Natural killer cell (primary cell): ENCODE measurements around the gene TRAF4. TPM values are rescaled to one million over a fixed set of nuclear protein-coding genes. Genes with fewer than 3 reads are reported as not detected.
"Not testable (repeated sequence)": the region's sequence is repeated elsewhere in the genome, so short reads cannot be mapped to it uniquely, and the experiment has no call there.

Source experiments
- ATAC-seq, 3 donors: fragments of 150-1000 bp in 2 of 3; fragments of 200-7000 bp in 1 of 3; cut with Tn5 transposase; 1 replicate in 1 of 3; 2 replicates in 2 of 3; pipeline ENCODE4 v1.10.0; 2021; ENCODE audit warnings: mild to moderate bottlenecking in 2 of 3, moderate library complexity in 2 of 3
- DNase-seq, 2 donors: peaks; one replicate each; pipeline versions ENCODE4 v3.0.0 to v3.0.0-alpha.2; 2013 to 2021; ENCODE audit warnings: mixed read lengths in 1 of 2
- H3K27ac ChIP-seq: one replicate; pipeline ENCODE4 v1.5.1; 2013; ENCODE audit warnings: mild to moderate bottlenecking, low read length
- H3K27me3 ChIP-seq: one replicate; pipeline ENCODE4 v1.6.1; 2013; ENCODE audit warnings: low read length; ENCODE audit not compliant: control insufficient read depth, insufficient read depth
- H3K36me3 ChIP-seq: one replicate; pipeline ENCODE4 v1.6.1; 2013; ENCODE audit warnings: low read length; ENCODE audit not compliant: control insufficient read depth, insufficient read depth
- H3K4me1 ChIP-seq: one replicate; pipeline ENCODE4 v1.6.1; 2013; ENCODE audit warnings: low read length; ENCODE audit not compliant: control insufficient read depth, insufficient read depth
- H3K4me3 ChIP-seq: one replicate; pipeline ENCODE4 v1.5.1; 2013; ENCODE audit warnings: low read length
- H3K9me3 ChIP-seq: one replicate; pipeline ENCODE4 v1.6.1; 2013; ENCODE audit warnings: low read length; ENCODE audit not compliant: control insufficient read depth, insufficient read depth
- H3K27ac Mint-ChIP-seq, 2 donors: one replicate each; pipeline ENCODE4 v1.8.0; 2022; ENCODE audit warnings: mild to moderate bottlenecking in 2 of 2, mixed read lengths in 2 of 2, moderate library complexity in 1 of 2
- H3K27me3 Mint-ChIP-seq, 2 donors: one replicate each; pipeline ENCODE4 v1.8.0; 2022; ENCODE audit warnings: low read depth in 2 of 2, mixed read lengths in 2 of 2
- H3K36me3 Mint-ChIP-seq: one replicate; pipeline ENCODE4 v1.8.0; 2022; ENCODE audit warnings: mixed read lengths
- H3K4me1 Mint-ChIP-seq, 2 donors: one replicate each; pipeline ENCODE4 v1.8.0; 2022; ENCODE audit warnings: mixed read lengths in 2 of 2
- H3K4me3 Mint-ChIP-seq: one replicate; pipeline ENCODE4 v1.8.0; 2022; ENCODE audit warnings: mild to moderate bottlenecking, moderate library complexity, mixed read lengths
- H3K9me3 Mint-ChIP-seq, 2 donors: one replicate each; pipeline ENCODE4 v1.8.0; 2022; ENCODE audit warnings: mixed read lengths in 2 of 2
- WGBS: methylation state at CpG from one replicate; pipeline ENCODE4 v1.1.7; 2013; ENCODE audit warnings: missing lambda C conversion rate; ENCODE audit not compliant: insufficient coverage; 5-methylcytosine and 5-hydroxymethylcytosine counted together
- intact Hi-C: fragments of 100-400 bp; cut with micrococcal nuclease; formaldehyde crosslinking; loops from one replicate; pipeline ENCODE4 v1.14.2; 2022
- total RNA-seq, 4 donors: library from RNA; stranded (reverse); fragments of 120-200 nt in 1 of 4; gene quantifications; one replicate each; pipeline versions ENCODE4 v1.2.3 to v1.2.4, GENCODE V29; 2013 to 2022
- TF ChIP-seq, protein P1 (sequence below): fragments of 200-600 bp; IDR thresholded peaks from one replicate; pipeline ENCODE4 v1.8.0; 2022; ENCODE audit warnings: antibody characterized with exemption

The TRAF4 gene
- total RNA-seq, 3 donors from 2014 or later (not counting 1 experiment from before 2014, with no cell fraction given): 97.8 to 209 (median 122) TPM

DNA sequence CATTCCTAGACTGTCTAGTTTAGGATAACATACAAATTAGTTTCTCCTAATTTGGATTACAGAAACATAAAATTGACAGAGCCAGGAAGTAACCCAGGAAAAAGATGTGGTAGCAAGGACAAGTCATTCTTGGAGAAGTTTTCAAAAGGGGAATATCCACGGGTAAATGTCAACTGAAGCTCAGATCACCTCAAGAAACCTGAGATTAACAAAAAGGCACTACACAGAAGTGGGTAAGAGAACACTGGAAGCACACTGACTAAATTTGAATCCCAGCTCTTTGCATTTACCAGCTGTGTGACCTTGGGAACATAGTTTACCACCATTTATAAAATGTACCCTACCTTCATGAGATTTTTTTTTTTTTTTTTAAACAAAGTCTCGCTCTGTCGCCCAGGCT lies 39.4 kb downstream of the TRAF4 start:
- Mint-ChIP-seq H3K27ac (no peak overlapping the region), H3K4me3 (no peak overlapping the region), H3K9me3 (no peaks in the 10 kb centered on the region), H3K36me3 (no peaks in the 10 kb centered on the region), H3K4me1 (peaks cover 17 to 22% of the 10 kb centered on the region in 2 donors), H3K27me3 (no peaks in the 10 kb centered on the region)
- DNase-seq (no peak), ATAC-seq (no peak)
- H3K27ac ChIP-seq: no peak overlapping the region
- 92% methylated on average over 3 of the region's 3 CpGs for WGBS
- no peaks in the 10 kb centered on the region for H3K36me3 ChIP-seq
- H3K4me1 ChIP-seq: no peaks in the 10 kb centered on the region
- no peaks in the 10 kb centered on the region for H3K27me3 ChIP-seq
- intact Hi-C loops: no loop called here
- no peak overlapping the region for H3K4me3 ChIP-seq
- TF ChIP-seq, protein P1, sequence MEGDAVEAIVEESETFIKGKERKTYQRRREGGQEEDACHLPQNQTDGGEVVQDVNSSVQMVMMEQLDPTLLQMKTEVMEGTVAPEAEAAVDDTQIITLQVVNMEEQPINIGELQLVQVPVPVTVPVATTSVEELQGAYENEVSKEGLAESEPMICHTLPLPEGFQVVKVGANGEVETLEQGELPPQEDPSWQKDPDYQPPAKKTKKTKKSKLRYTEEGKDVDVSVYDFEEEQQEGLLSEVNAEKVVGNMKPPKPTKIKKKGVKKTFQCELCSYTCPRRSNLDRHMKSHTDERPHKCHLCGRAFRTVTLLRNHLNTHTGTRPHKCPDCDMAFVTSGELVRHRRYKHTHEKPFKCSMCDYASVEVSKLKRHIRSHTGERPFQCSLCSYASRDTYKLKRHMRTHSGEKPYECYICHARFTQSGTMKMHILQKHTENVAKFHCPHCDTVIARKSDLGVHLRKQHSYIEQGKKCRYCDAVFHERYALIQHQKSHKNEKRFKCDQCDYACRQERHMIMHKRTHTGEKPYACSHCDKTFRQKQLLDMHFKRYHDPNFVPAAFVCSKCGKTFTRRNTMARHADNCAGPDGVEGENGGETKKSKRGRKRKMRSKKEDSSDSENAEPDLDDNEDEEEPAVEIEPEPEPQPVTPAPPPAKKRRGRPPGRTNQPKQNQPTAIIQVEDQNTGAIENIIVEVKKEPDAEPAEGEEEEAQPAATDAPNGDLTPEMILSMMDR: no peak
- H3K9me3 ChIP-seq: no peaks in the 10 kb centered on the region

DNA sequence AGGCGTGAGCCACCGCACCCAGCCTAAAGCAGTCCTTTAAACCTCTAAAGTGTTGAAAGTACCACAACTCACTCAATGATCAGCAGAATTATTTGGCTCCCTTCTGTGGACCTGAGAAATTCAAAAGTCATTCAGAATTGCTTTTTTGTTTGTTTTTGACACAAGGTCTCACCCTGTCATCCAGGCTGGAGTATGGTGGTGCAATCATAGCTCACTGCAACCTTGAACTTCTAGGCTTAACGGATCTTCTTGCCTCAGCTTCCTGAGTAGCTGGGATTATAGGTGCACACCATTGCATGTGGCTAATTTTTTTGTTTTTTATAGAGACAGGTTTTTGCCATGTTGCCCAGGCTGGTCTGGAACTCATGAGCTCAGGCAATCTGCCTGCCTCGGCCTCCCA lies 44.3 kb downstream of the TRAF4 start:
- Mint-ChIP-seq H3K36me3 (no peaks in the 10 kb centered on the region), H3K27me3 (no peaks in the 10 kb centered on the region), H3K4me1 (peaks cover 15 to 18% of the 10 kb centered on the region in 2 donors), H3K27ac (no peak overlapping the region), H3K4me3 (no peak overlapping the region), H3K9me3 (no peaks in the 10 kb centered on the region)
- intact Hi-C loops: no loop called here
- Histone ChIP-seq H3K9me3 (no peaks in the 10 kb centered on the region), H3K27me3 (no peaks in the 10 kb centered on the region), H3K36me3 (no peaks in the 10 kb centered on the region), H3K27ac (no peak overlapping the region), H3K4me1 (no peaks in the 10 kb centered on the region), H3K4me3 (no peak overlapping the region)
- no peak for ATAC-seq
- 94% methylated on average over 4 of the region's 4 CpGs for WGBS
- TF ChIP-seq, protein P1: no peak
- no peak for DNase-seq

DNA sequence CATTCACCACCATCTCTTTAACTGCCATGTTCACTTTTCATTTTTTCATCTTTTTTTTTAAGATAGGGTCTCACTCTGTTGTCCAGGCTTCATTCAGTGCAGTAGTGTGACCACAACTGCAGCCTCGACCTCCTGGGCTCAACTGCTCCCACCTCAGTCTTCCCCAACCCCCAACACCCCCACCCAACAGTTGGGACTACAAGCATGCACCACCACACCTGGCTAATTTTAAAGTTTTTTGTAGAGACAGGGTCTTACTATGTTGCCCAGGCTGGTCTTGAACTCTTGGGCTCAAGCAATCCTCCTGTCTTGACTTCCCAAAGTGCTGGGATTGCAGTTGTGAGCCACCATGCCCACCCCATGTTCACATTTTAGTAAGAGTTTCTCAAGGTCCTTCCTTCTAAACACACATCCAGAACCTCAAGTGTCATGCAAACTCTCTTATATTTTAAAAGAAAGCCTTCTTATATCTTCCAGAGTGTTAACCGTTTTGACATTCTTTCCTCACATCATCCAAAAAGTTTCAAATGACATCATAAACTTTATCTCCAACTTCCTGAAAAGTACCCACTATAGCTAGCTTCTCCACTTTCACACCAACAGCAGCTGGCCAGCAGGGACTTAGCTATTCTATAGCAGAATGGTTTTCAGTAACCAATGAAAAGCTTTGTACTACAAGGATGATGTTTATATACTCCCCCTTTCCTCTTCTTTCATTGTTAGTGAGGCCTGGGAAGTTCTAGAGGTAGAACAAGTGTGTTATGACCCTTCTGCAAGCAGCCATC lies 49.3 kb downstream of the TRAF4 start:
- no peaks in the 10 kb centered on the region for H3K9me3 Mint-ChIP-seq
- 67% methylated on average over 2 of the region's 2 CpGs for WGBS
- H3K9me3 ChIP-seq: no peaks in the 10 kb centered on the region
- H3K36me3 ChIP-seq: no peaks in the 10 kb centered on the region
- no peak for ATAC-seq
- peaks cover 17 to 21% of the 10 kb centered on the region in 2 donors for H3K4me1 Mint-ChIP-seq
- intact Hi-C loops: no loop called here
- no peaks in the 10 kb centered on the region for H3K27me3 ChIP-seq
- no peaks in the 10 kb centered on the region for H3K36me3 Mint-ChIP-seq
- H3K27ac ChIP-seq: no peak overlapping the region
- no peak overlapping the region for H3K4me3 Mint-ChIP-seq
- H3K27me3 Mint-ChIP-seq: no peaks in the 10 kb centered on the region
- H3K27ac Mint-ChIP-seq: peak overlapping the region; percentile 42 to 68
- TF ChIP-seq, protein P1: no peak
- no peaks in the 10 kb centered on the region for H3K4me1 ChIP-seq
- no peak overlapping the region for H3K4me3 ChIP-seq
- no peak for DNase-seq

GRCh38 chr17:28794846-28795441 lies 51.1 kb downstream of the TRAF4 start:
- H3K36me3 Mint-ChIP-seq, H3K9me3 Mint-ChIP-seq, H3K9me3 ChIP-seq, ATAC-seq, H3K4me3 Mint-ChIP-seq, H3K27me3 Mint-ChIP-seq, H3K4me1 ChIP-seq, H3K27me3 ChIP-seq, H3K27ac ChIP-seq, H3K4me3 ChIP-seq, H3K27ac Mint-ChIP-seq, H3K36me3 ChIP-seq, DNase-seq, intact Hi-C loops: not testable (repeated sequence)
- H3K4me1 Mint-ChIP-seq: peaks cover 11 to 15% of the 10 kb centered on the region in 2 donors
- 97% methylated on average over 14 of the region's 14 CpGs for WGBS
